Stomach smooth muscle (tissue), 2 donors: ENCODE results near the gene EGFL8.
"Not testable (repeated sequence)": the region's sequence is repeated elsewhere in the genome, so short reads cannot be mapped to it uniquely, and the experiment has no call there.

Experiments used
- H3K27ac ChIP-seq: one replicate; pipeline ENCODE4 v1.7.0; 2013; ENCODE audit warnings: mild to moderate bottlenecking, low read length, inconsistent platforms
- H3K27me3 ChIP-seq, 2 donors: one replicate each; pipeline ENCODE4 v1.7.0; 2013; ENCODE audit warnings: low read length in 2 of 2; ENCODE audit not compliant: insufficient read depth in 2 of 2, control insufficient read depth in 1 of 2
- H3K36me3 ChIP-seq, 2 donors: one replicate each; pipeline ENCODE4 v1.7.0; 2013; ENCODE audit warnings: low read length in 2 of 2; ENCODE audit not compliant: control insufficient read depth in 2 of 2, insufficient read depth in 2 of 2
- H3K4me1 ChIP-seq: one replicate; pipeline ENCODE4 v1.7.0; 2013; ENCODE audit warnings: low read length; ENCODE audit not compliant: control insufficient read depth, insufficient read depth
- H3K4me3 ChIP-seq, 2 donors: one replicate each; pipeline ENCODE4 v1.7.0; 2013; ENCODE audit warnings: low read length in 2 of 2
- H3K9ac ChIP-seq, 2 donors: one replicate each; pipeline ENCODE4 v1.7.0; 2013; ENCODE audit warnings: low read length in 2 of 2, mild to moderate bottlenecking in 1 of 2
- H3K9me3 ChIP-seq, 2 donors: one replicate each; pipeline ENCODE4 v1.7.0; 2013; ENCODE audit warnings: low read length in 2 of 2; ENCODE audit not compliant: control insufficient read depth in 2 of 2
- donor health status: healthy.
- donor health status: Pancreatic carcinoma.

The EGFL8 gene

DNA sequence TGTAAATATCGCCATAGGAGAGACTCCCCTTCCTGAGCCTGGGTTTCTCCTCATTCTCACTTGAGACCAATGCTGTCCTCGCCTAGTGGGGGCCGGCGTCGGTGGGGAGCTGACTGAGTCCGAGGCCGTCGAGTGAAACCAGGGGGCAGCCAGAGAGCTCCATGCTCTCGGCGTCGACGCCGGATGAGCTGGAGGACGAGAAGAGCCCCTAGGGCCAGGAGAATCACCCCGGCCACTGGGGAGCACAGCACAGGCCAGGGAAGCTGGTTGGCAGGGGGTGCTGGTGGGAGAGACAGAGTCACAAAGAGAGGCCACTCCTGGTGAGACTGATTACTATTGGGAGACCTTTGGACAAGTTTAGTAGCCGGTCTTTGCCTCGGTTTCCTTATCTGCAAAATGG lies 34.5 kb downstream of the EGFL8 start:
- Histone ChIP-seq H3K27me3 (peaks cover 4 to 12% of the 10 kb centered on the region in 2 donors), H3K4me1 (peaks cover 25% of the 10 kb centered on the region), H3K9me3 (no peaks in the 10 kb centered on the region), H3K9ac (no peak overlapping the region), H3K27ac (no peak overlapping the region), H3K4me3 (no peak overlapping the region), H3K36me3 (no peaks in the 10 kb centered on the region)

- peaks cover 4 to 12% of the 10 kb centered on the region in 2 donors for H3K27me3 ChIP-seq
- no peak overlapping the region for H3K9ac ChIP-seq
- H3K36me3 ChIP-seq = no peaks in the 10 kb centered on the region
- H3K4me3 ChIP-seq = no peak overlapping the region
- no peaks in the 10 kb centered on the region for H3K9me3 ChIP-seq
- peaks cover 13% of the 10 kb centered on the region for H3K4me1 ChIP-seq
- H3K27ac ChIP-seq = no peak overlapping the region
Measured at GRCh38 chr6:32200711-32201475, 36.5 kb downstream of the EGFL8 start.

- Histone ChIP-seq H3K9me3 (no peaks in the 10 kb centered on the region), H3K27ac (no peak overlapping the region), H3K36me3 (no peaks in the 10 kb centered on the region)
Measured at GRCh38 chr6:32202186-32202585, 37.8 kb downstream of the EGFL8 start.

GRCh38 chr6:32203426-32204267 lies 39.3 kb downstream of the EGFL8 start:
- H3K4me3 ChIP-seq = no peak overlapping the region
- no peaks in the 10 kb centered on the region for H3K9me3 ChIP-seq
- no peak overlapping the region for H3K27ac ChIP-seq
- H3K27me3 ChIP-seq = peaks cover 4 to 12% of the 10 kb centered on the region in 2 donors
- no peaks in the 10 kb centered on the region for H3K4me1 ChIP-seq
- H3K36me3 ChIP-seq = no peaks in the 10 kb centered on the region
- H3K9ac ChIP-seq = no peak overlapping the region

More at GRCh38 chr6:32202186-32202585, 37.8 kb downstream of the EGFL8 start:
- no peak overlapping the region for H3K4me3 ChIP-seq
- H3K9ac ChIP-seq = no peak overlapping the region
- H3K4me1 ChIP-seq = peaks cover 1% of the 10 kb centered on the region
- H3K27me3 ChIP-seq = peaks cover 4 to 12% of the 10 kb centered on the region in 2 donors

DNA sequence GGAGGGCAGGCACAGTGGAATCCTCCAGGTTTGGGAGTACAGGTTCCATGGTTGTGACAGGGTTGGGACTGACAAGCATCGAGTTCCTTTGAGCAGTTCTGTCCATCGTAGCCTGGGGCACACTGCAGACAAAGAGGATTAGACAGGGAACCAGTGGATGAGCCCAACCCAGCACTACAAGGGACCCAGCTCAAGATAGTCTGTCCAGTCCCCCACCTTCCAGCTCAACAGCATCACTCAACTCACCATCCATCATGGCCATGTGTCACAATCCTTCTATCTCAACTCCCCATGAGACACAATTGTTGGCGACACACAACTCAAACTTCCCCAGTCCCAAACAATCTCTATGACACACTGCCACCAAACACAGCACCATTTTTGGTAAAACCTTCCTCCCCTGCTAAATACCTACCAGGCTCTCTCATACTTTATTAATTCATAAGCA lies 39.9 kb downstream of the EGFL8 start:
- H3K9me3 ChIP-seq = no peaks in the 10 kb centered on the region

DNA sequence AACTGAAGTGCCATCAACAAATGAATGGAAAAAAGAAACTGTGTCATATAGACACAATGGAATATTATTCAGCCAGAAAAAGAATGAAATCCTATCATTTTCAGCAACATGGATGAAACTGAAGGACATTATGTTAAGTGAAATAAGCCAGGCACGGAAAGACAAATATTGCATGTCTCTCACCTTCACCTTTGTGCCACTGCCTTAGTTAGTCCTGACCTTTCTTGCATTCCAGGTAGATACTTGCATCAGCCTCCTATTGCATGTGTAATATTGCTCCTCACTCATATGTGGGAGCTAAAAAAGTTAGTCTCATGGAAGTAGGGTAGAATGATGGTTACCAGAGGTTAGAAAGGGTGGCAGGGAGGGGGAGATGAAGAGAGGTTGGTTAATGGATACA lies 44.6 kb downstream of the EGFL8 start:
- no peaks in the 10 kb centered on the region for H3K9me3 ChIP-seq
- no peak overlapping the region for H3K27ac ChIP-seq
- no peak overlapping the region for H3K4me3 ChIP-seq
- H3K36me3 ChIP-seq = no peaks in the 10 kb centered on the region
- no peaks in the 10 kb centered on the region for H3K27me3 ChIP-seq
- no peaks in the 10 kb centered on the region for H3K4me1 ChIP-seq
- no peak overlapping the region for H3K9ac ChIP-seq

More for the DNA sequence above, 39.9 kb downstream of the EGFL8 start:
- Histone ChIP-seq H3K4me3 (no peak overlapping the region), H3K27me3 (peaks cover 4 to 12% of the 10 kb centered on the region in 2 donors), H3K36me3 (no peaks in the 10 kb centered on the region), H3K27ac (no peak overlapping the region), H3K9ac (no peak overlapping the region), H3K4me1 (no peaks in the 10 kb centered on the region)

- no peak overlapping the region for H3K4me3 ChIP-seq
- no peaks in the 10 kb centered on the region for H3K4me1 ChIP-seq
- no peaks in the 10 kb centered on the region for H3K36me3 ChIP-seq
- H3K27ac ChIP-seq = no peak overlapping the region
- H3K9ac ChIP-seq = no peak overlapping the region
- no peaks in the 10 kb centered on the region for H3K9me3 ChIP-seq
- H3K27me3 ChIP-seq = no peaks in the 10 kb centered on the region
Measured at GRCh38 chr6:32210191-32210601, 45.8 kb downstream of the EGFL8 start.

DNA sequence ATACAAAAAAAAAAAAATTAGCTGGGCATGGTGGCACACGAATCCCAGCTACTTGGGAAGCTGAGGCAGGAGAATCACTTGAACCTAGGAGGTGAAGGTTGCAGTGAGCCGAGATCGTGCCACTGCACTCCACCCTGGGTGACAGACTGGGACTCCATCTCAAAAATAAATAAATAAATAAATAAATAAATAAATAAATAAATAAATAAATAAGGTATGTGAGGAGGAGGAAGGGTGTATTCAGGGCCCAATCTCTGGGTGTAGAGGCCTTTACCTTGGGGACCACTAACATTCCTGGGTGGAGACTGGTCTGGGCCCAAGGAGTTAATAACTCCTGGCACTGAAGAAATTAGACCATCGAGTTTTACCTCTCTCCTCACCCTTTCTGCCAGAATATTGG lies 47.0 kb downstream of the EGFL8 start:
- not testable (repeated sequence) for H3K27ac ChIP-seq, H3K9me3 ChIP-seq, H3K36me3 ChIP-seq, H3K27me3 ChIP-seq, H3K4me3 ChIP-seq, H3K4me1 ChIP-seq, H3K9ac ChIP-seq

DNA sequence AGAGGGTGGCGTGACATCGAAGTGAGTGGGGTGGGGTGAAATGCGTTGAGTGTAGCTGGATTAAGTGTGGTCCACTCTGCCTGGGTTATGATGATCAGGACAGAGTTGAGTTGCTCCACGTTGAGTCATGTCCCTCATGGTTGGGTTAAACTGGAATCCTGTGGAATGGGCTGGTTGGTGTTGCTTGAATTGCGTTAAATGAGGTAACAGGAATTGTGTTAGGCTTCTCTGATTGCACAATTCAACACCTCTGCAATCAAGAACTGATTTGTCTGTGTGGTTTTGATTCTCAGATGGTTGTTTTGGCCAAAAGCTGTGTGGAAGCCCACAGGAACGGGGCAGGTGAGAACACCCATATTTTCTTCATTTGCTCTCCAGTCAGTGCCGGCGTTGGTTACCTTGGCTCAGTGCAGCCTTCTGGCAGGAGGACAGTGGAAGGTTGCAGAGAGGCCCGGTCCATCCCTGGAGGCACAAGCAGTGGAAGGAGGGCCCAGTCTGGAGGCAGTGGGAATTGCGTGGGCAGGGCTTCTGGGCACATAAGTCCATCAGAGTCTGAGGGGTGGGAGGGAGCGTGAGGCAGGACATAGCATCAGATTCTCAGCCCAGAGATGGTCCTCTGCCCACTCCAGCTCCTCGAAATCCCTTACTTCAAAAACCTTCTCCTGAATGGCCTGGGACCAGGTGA lies 47.8 kb downstream of the EGFL8 start:
- no peaks in the 10 kb centered on the region for H3K4me1 ChIP-seq
- no peaks in the 10 kb centered on the region for H3K9me3 ChIP-seq
- no peaks in the 10 kb centered on the region for H3K36me3 ChIP-seq
- H3K27me3 ChIP-seq = no peaks in the 10 kb centered on the region
- H3K9ac ChIP-seq = no peak overlapping the region
- H3K4me3 ChIP-seq = no peak overlapping the region
- no peak overlapping the region for H3K27ac ChIP-seq

DNA sequence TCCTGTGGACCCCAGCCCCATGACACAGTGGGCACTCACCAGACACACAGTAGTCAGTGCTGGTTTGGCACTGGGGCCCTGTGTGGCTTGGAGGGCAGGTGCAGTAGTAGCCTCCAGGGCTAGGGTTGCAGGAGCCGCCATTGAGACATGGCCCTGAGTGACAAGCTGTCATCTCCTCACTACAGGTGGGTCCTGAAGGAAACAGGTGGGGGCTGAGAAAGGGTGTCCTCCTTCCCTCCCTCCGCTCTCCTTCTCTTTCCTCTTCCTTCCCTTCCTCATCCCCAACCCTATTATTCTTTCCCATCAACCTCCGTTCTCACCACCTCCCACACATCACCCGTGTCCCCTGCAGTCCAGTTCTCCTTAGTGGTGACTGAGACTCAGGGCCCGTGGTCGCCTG lies 49.3 kb downstream of the EGFL8 start:
- no peaks in the 10 kb centered on the region for H3K27me3 ChIP-seq
- no peak overlapping the region for H3K27ac ChIP-seq
- no peak overlapping the region for H3K9ac ChIP-seq
- H3K36me3 ChIP-seq = no peaks in the 10 kb centered on the region
- H3K4me1 ChIP-seq = no peaks in the 10 kb centered on the region
- no peak overlapping the region for H3K4me3 ChIP-seq
- no peaks in the 10 kb centered on the region for H3K9me3 ChIP-seq
